Measurements from ENCODE around the gene KCNN4. TPM values are rescaled to one million over a fixed set of nuclear protein-coding genes. Genes with fewer than 3 reads are reported as not detected.
A peak's percentile ranks its signal among the peaks of the same experiment; 100 is the strongest.

KCNN4 gene
- total and polyA plus RNA-seq, 2 of the 13 experiments (the other 11 are each of a cell fraction or from before 2014, with no cell fraction given) = 0.13 to 0.25 TPM

GRCh38 chr19:43781630-43782310 lies 997 bp upstream of the KCNN4 start:
- no peak for ATAC-seq
- ChIA-PET CTCF (ENCODE audit: low intra/inter-chr PET ratio, low total read pairs) (no interaction called here), POLR2A (no interaction called here)
- H3K27ac ChIP-seq (ENCODE audit: extremely low read length, insufficient read depth, low read length) = no peak overlapping the region
- H3K9me3 ChIP-seq (ENCODE audit: low read length) = no peaks in the 10 kb centered on the region
- intact Hi-C loops (cut with micrococcal nuclease; ENCODE audit: unreplicated experiment) (no loop called here), in situ Hi-C loops (cut with HindIII; ENCODE audit: extremely low pct_ligation_motif_present, low pct_unique_long_range_greater_than_20kb) (loop anchor here (5.0 kb wide), 1 partner anchor 34 kb away; no protein-coding TSS in a partner anchor)
- no peak overlapping the region for H3K4me3 ChIP-seq (replicated peaks in 1 of 3; ENCODE audit: insufficient read depth in 1 of 3, low read depth in 2 of 3, low read length in 3 of 3)
- H3K36me3 ChIP-seq (replicated peaks in 1 of 2; ENCODE audit: control insufficient read depth in 1 of 2, insufficient read depth in 2 of 2, low read length in 2 of 2) = no peaks in the 10 kb centered on the region
- BruUV-seq (replicated peaks) = no TSS peak
- TF ChIP-seq ZNF577 (CRISPR knock-in tag; IDR thresholded peaks at IDR 0.05; ENCODE audit: borderline replicate concordance, low read depth) (no peak), ZFYVE20 (CRISPR knock-in tag; IDR thresholded peaks at IDR 0.05; ENCODE audit: borderline replicate concordance, low read depth) (no peak)
- peaks cover 32% of the 10 kb centered on the region for H3K4me1 ChIP-seq (ENCODE audit: insufficient read depth, low read length)
- no peaks in the 10 kb centered on the region for H4K20me1 ChIP-seq (ENCODE audit: insufficient read depth, low read length)
- no peak overlapping the region for H2AFZ ChIP-seq (ENCODE audit: low read length)
- 82% methylated on average over 14 of the region's 14 CpGs for WGBS (ENCODE audit: low lambda C conversion rate)
- H3K79me2 ChIP-seq (ENCODE audit: insufficient read depth, low read length) = no peaks in the 10 kb centered on the region
- DNase-seq (ENCODE audit: low spot score) = no peak
- FAIRE-seq = no peak
- H3K4me2 ChIP-seq (ENCODE audit: low read depth, low read length) = no peak overlapping the region
- H3K27me3 ChIP-seq (ENCODE audit: control insufficient read depth in 1 of 2, insufficient read depth in 2 of 2, low read length in 2 of 2) = no peaks in the 10 kb centered on the region
- H3K9ac ChIP-seq (ENCODE audit: insufficient read depth, low read depth, low read length) = no peak overlapping the region

GRCh38 chr19:43779820-43780219 lies 953 bp downstream of the KCNN4 start:
- 0 out of 5 replicates have a peak, but pooled peaks cover 0 to under 1% of the 10 kb centered on the region in 2 experiments for H3K27me3 ChIP-seq (ENCODE audit: control insufficient read depth in 1 of 2, insufficient read depth in 2 of 2, low read length in 2 of 2)
- DNase-seq (ENCODE audit: low spot score) (no peak), FAIRE-seq (no peak), ATAC-seq (no peak)
- WGBS (ENCODE audit: low lambda C conversion rate) = 0% methylated on average over 3 of the region's 3 CpGs
- peak overlapping the region; percentile 24; the same call in 1 of the 2 replicates for H3K4me2 ChIP-seq (ENCODE audit: low read depth, low read length)
- no peak overlapping the region for H3K27ac ChIP-seq (ENCODE audit: extremely low read length, insufficient read depth, low read length)
- H3K9ac ChIP-seq (ENCODE audit: insufficient read depth, low read depth, low read length) = no peak overlapping the region
- no peak overlapping the region for H2AFZ ChIP-seq (ENCODE audit: low read length)
- no peaks in the 10 kb centered on the region for H3K9me3 ChIP-seq (ENCODE audit: low read length)
- CTCF ChIA-PET (ENCODE audit: low intra/inter-chr PET ratio, low total read pairs) = no interaction called here
- no TSS peak for BruUV-seq (replicated peaks)
- POLR2A ChIA-PET = no interaction called here
- in situ Hi-C loops (cut with HindIII; ENCODE audit: extremely low pct_ligation_motif_present, low pct_unique_long_range_greater_than_20kb) = loop anchor here (5.0 kb wide), 1 partner anchor 33 kb away; no protein-coding TSS in a partner anchor
- H3K79me2 ChIP-seq (ENCODE audit: insufficient read depth, low read length) = no peaks in the 10 kb centered on the region
- no peaks in the 10 kb centered on the region for H4K20me1 ChIP-seq (ENCODE audit: insufficient read depth, low read length)
- H3K4me3 ChIP-seq (replicated peaks in 1 of 3; ENCODE audit: insufficient read depth in 1 of 3, low read depth in 2 of 3, low read length in 3 of 3) = no peak overlapping the region
- TF ChIP-seq ZNF343 (CRISPR knock-in tag; IDR thresholded peaks at IDR 0.05) = no peak
- TF ChIP-seq, protein P1, sequence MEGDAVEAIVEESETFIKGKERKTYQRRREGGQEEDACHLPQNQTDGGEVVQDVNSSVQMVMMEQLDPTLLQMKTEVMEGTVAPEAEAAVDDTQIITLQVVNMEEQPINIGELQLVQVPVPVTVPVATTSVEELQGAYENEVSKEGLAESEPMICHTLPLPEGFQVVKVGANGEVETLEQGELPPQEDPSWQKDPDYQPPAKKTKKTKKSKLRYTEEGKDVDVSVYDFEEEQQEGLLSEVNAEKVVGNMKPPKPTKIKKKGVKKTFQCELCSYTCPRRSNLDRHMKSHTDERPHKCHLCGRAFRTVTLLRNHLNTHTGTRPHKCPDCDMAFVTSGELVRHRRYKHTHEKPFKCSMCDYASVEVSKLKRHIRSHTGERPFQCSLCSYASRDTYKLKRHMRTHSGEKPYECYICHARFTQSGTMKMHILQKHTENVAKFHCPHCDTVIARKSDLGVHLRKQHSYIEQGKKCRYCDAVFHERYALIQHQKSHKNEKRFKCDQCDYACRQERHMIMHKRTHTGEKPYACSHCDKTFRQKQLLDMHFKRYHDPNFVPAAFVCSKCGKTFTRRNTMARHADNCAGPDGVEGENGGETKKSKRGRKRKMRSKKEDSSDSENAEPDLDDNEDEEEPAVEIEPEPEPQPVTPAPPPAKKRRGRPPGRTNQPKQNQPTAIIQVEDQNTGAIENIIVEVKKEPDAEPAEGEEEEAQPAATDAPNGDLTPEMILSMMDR (CRISPR knock-in tag; IDR thresholded peaks at IDR 0.05) = peak; percentile 37; the same call in 1 of the 2 replicates
- no peak for TF ChIP-seq ZNF331 (CRISPR knock-in tag; IDR thresholded peaks at IDR 0.05)
- H3K36me3 ChIP-seq (replicated peaks in 1 of 2; ENCODE audit: control insufficient read depth in 1 of 2, insufficient read depth in 2 of 2, low read length in 2 of 2) = no peaks in the 10 kb centered on the region
- peaks cover 36% of the 10 kb centered on the region for H3K4me1 ChIP-seq (ENCODE audit: insufficient read depth, low read length)
- intact Hi-C loops (cut with micrococcal nuclease; ENCODE audit: unreplicated experiment) = no loop called here
